Testis (tissue), 2 donors: ENCODE data around the gene MEG3.

ENCODE experiments used
- POLR2A ChIP-seq: fragments of 450-650 bp; IDR thresholded peaks from one replicate; pipeline ENCODE4 v1.6.1; 2017; ENCODE audit warnings: antibody characterized with exemption, mild to moderate bottlenecking, moderate library complexity
- TF ChIP-seq, protein P1 (sequence below), 3 experiments: fragments of 450-650 bp in 2 of 3; fragments of 200-600 bp in 1 of 3; sonication (generic) in 1 of 3; IDR thresholded peaks; one replicate each; pipeline ENCODE4 v1.5.1; 2016 to 2019; ENCODE audit warnings: antibody characterized with exemption in 3 of 3, mild to moderate bottlenecking in 2 of 3, moderate library complexity in 1 of 3

DNA sequence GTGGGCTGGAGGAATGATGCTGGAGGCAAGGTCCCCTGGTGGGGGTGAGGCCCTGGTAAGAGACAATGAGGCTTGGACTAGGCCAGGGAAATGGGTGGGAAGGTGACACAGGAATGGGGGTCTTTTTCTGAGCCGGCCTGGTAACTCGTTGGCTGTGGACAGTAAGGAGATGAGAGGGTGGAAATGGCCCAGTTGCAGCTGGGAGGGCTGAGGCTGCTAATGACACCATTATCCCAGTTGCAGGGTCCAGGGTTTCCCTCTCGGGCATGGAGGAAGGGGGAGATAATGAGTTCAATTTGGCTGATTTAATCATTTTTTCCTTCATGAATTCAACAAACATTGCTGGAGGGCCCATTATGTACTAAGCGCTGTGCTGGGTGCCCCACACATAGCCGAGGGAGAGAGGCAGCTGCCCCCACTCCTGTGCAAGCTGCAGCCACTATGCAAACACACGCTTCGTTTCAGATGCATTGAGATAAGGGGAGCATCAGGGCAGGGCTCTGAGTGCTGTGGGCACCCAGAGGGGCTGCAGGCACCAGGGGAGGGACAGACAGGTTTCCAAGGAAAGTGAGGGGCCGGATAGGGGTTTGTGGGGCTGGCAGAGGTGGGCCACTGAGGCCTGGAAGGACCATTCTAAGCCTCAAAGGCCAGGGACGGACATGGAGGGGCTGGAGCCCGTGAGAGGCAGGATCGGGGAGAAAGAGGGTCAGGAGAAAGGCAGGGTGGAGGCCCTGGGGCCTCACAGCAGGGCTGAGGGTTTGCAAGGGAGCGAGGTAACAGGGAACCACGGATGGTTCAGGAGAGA lies 43.2 kb upstream of the MEG3 start:
- TF ChIP-seq, protein P1, sequence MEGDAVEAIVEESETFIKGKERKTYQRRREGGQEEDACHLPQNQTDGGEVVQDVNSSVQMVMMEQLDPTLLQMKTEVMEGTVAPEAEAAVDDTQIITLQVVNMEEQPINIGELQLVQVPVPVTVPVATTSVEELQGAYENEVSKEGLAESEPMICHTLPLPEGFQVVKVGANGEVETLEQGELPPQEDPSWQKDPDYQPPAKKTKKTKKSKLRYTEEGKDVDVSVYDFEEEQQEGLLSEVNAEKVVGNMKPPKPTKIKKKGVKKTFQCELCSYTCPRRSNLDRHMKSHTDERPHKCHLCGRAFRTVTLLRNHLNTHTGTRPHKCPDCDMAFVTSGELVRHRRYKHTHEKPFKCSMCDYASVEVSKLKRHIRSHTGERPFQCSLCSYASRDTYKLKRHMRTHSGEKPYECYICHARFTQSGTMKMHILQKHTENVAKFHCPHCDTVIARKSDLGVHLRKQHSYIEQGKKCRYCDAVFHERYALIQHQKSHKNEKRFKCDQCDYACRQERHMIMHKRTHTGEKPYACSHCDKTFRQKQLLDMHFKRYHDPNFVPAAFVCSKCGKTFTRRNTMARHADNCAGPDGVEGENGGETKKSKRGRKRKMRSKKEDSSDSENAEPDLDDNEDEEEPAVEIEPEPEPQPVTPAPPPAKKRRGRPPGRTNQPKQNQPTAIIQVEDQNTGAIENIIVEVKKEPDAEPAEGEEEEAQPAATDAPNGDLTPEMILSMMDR (IDR thresholded peaks at IDR 0.05) = no peak
- TF ChIP-seq POLR2A = no peak
